CD4-positive, alpha-beta T cell treated with Interleukin-6 at 100 ng/mL for 8 hours (primary cell): ENCODE measurements around the gene MYPOP.
"Not testable (repeated sequence)": the region's sequence is repeated elsewhere in the genome, so short reads cannot be mapped to it uniquely, and the experiment has no call there.

Experiments used
- DNase-seq: peaks from one replicate; pipeline ENCODE4 v3.0.0-alpha.2; 2020; ENCODE audit warnings: mixed read lengths, low spot score

MYPOP gene

GRCh38 chr19:45883586-45883880 lies 18.9 kb downstream of the MYPOP start:
- no peak for DNase-seq

GRCh38 chr19:45882652-45883585 lies 19.5 kb downstream of the MYPOP start:
- peak; percentile 75 for DNase-seq

- DNase-seq: no peak
These were observed 20.4 kb downstream of the MYPOP start for GRCh38 chr19:45881909-45882528.

- DNase-seq: no peak
These were observed 21.1 kb downstream of the MYPOP start for GRCh38 chr19:45881082-45881908.

GRCh38 chr19:45879971-45880370 lies 22.4 kb downstream of the MYPOP start:
- no peak for DNase-seq

- DNase-seq: no peak
These were observed 23.4 kb downstream of the MYPOP start for GRCh38 chr19:45879055-45879454.

GRCh38 chr19:45878043-45878794 lies 24.2 kb downstream of the MYPOP start:
- DNase-seq: no peak

- no peak for DNase-seq
These were observed 25.8 kb downstream of the MYPOP start for GRCh38 chr19:45876411-45877197.

- no peak for DNase-seq
These were observed 26.3 kb downstream of the MYPOP start for GRCh38 chr19:45876161-45876410.

- no peak for DNase-seq
These were observed 27.8 kb downstream of the MYPOP start for GRCh38 chr19:45874620-45874966.

- no peak for DNase-seq
These were observed 29.1 kb downstream of the MYPOP start for GRCh38 chr19:45873219-45873772.

- DNase-seq: no peak
These were observed 30.1 kb downstream of the MYPOP start for GRCh38 chr19:45872095-45872919.

GRCh38 chr19:45870798-45871197 lies 31.6 kb downstream of the MYPOP start:
- DNase-seq: no peak

GRCh38 chr19:45867241-45867640 lies 35.2 kb downstream of the MYPOP start:
- not testable (repeated sequence) for DNase-seq

GRCh38 chr19:45866400-45867176 lies 35.8 kb downstream of the MYPOP start:
- DNase-seq: no peak

GRCh38 chr19:45865269-45865948 lies 37.0 kb downstream of the MYPOP start:
- DNase-seq: no peak

- DNase-seq: no peak
These were observed 37.8 kb downstream of the MYPOP start for GRCh38 chr19:45864629-45865082.

GRCh38 chr19:45863840-45864628 lies 38.4 kb downstream of the MYPOP start, which contains the start of gene FOXA3:
Gene FOXA3, plus strand, starts transcription at chr19:45864326. Its CDS starts 131 bp downstream, at chr19:45864457.
- peak; percentile 47 for DNase-seq
